ENCODE data around the gene NRARP. TPM values are rescaled to one million over a fixed set of nuclear protein-coding genes. Genes with fewer than 3 reads are reported as not detected.
A peak's percentile ranks its signal among the peaks of the same experiment; 100 is the strongest.

The NRARP gene
- total RNA-seq, 1 donor from 2014 or later, result 33.7 TPM

DNA sequence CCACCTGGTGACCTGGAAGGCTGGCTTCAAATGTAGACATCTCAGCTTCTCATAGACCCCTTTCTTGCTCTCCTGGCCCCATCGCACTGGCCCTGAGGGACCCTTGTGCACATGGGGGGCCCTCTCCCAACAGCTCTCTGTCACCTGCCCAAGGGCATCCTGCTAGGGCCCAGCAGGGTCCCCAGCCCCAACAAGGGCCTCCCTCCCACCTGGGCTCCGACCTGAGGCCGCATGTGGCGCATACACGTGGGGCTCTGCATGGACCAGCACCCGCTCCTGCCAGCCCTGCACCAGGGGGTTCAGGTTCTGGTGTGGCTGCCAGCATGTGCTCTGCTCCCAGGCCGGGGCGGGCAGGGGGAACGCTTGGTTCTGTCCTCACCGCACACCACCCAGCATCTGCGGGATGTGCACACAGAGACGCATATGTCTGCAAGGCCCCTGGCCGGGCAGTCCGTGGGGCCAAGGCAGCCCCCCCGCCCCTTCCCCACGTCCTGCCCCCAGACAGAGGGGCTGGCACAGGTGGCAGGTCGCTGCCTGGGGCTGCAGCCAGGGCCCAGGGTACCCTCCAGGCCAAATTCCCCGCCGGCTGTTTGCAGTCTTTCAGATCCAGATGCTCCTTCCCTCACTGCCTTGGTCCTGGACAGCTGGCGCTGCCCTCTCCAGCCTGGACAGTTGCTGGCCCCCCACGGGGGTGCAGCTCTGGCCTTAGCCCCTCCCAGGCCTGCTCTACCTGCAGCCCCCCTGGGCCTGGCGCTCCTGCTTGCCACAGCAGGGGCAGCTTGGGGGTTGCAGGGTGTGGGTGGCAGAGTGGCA lies 17.9 kb upstream of the NRARP start:
- H3K36me3 Mint-ChIP-seq (ENCODE audit: low read depth), result no peaks in the 10 kb centered on the region
- peaks cover 12% of the 10 kb centered on the region for H3K4me1 Mint-ChIP-seq
- DNase-seq (ENCODE audit: low read depth, low spot score), result no peak
- H3K27ac Mint-ChIP-seq (ENCODE audit: unreplicated experiment), result no peak overlapping the region
- no peaks in the 10 kb centered on the region for H3K9me3 Mint-ChIP-seq
- TF ChIP-seq, protein P1, sequence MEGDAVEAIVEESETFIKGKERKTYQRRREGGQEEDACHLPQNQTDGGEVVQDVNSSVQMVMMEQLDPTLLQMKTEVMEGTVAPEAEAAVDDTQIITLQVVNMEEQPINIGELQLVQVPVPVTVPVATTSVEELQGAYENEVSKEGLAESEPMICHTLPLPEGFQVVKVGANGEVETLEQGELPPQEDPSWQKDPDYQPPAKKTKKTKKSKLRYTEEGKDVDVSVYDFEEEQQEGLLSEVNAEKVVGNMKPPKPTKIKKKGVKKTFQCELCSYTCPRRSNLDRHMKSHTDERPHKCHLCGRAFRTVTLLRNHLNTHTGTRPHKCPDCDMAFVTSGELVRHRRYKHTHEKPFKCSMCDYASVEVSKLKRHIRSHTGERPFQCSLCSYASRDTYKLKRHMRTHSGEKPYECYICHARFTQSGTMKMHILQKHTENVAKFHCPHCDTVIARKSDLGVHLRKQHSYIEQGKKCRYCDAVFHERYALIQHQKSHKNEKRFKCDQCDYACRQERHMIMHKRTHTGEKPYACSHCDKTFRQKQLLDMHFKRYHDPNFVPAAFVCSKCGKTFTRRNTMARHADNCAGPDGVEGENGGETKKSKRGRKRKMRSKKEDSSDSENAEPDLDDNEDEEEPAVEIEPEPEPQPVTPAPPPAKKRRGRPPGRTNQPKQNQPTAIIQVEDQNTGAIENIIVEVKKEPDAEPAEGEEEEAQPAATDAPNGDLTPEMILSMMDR (conservative IDR thresholded peaks at IDR 0.05), result no peak
- H3K27me3 Mint-ChIP-seq (ENCODE audit: low read depth), result no peaks in the 10 kb centered on the region
- no peak overlapping the region for H3K4me3 Mint-ChIP-seq

DNA sequence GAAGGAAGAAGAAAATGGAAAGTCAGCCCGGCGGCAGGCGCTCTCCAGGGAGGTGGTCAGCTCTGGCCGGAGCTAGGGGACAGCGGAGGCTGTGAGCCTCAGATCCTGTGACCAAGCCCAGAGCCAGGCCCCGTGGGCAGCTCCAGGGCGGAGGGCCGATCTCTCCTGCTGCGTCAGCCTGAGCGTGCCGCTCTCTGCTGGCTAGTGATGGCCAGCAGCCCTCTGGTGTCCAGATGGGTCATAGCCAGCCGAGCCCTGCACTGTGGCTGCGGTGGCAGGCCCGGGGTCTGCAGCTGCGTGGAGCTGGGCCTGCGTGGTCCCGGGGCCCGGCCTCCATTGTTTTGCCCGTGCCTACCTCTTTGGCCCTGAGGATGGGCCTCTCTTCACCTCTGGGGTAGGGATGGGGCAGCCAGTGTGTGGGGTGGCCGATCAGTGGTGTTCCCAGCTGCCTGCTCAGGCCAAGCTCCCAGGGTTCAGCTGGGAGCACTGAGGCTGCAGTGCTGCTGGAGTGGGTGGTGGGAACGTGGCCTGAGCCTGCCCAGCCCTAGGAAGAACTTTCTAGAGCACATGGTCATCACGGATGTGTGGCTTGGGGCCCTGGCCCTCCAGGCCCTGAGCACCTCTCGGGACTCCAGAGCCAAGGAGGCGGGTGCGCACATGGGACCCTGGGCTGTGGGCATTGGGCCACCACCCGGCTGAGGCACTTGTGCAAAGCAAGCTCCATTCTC lies 17.1 kb upstream of the NRARP start:
- no peaks in the 10 kb centered on the region for H3K27me3 Mint-ChIP-seq (ENCODE audit: low read depth)
- peak overlapping the region; percentile 67 for H3K27ac Mint-ChIP-seq (ENCODE audit: unreplicated experiment)
- TF ChIP-seq, protein P1 (conservative IDR thresholded peaks at IDR 0.05), result no peak
- no peak for DNase-seq (ENCODE audit: low read depth, low spot score)
- peaks cover 13% of the 10 kb centered on the region for H3K4me1 Mint-ChIP-seq
- H3K9me3 Mint-ChIP-seq, result no peaks in the 10 kb centered on the region
- H3K36me3 Mint-ChIP-seq (ENCODE audit: low read depth), result no peaks in the 10 kb centered on the region
- peak overlapping the region; percentile 19 for H3K4me3 Mint-ChIP-seq

DNA sequence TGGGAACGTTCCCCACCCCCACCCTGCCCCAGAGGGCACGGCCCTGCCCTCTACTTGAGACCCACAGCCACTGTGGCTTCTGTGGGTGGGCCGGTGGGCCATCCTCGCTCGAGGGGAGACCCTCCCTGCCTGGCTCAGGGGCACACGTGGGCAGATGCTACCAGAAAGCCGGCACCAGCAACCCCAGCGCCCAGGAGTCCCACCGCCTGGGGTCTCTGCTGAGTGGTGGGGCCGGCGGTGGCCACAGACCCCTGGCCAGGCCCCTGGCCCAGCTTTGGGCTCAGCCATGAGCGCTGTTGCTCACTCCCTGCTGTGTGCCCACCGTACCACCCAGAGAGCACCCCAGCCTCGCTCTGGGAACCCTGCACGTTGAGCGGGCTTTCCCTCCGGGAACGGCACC lies 16.5 kb upstream of the NRARP start:
- no peaks in the 10 kb centered on the region for H3K27me3 Mint-ChIP-seq (ENCODE audit: low read depth)
- H3K4me1 Mint-ChIP-seq, result peaks cover 19% of the 10 kb centered on the region
- H3K4me3 Mint-ChIP-seq, result peak overlapping the region; percentile 19
- no peak for DNase-seq (ENCODE audit: low read depth, low spot score)
- no peaks in the 10 kb centered on the region for H3K9me3 Mint-ChIP-seq
- TF ChIP-seq, protein P1 (conservative IDR thresholded peaks at IDR 0.05), result no peak
- peak overlapping the region; percentile 67 for H3K27ac Mint-ChIP-seq (ENCODE audit: unreplicated experiment)
- no peaks in the 10 kb centered on the region for H3K36me3 Mint-ChIP-seq (ENCODE audit: low read depth)

DNA sequence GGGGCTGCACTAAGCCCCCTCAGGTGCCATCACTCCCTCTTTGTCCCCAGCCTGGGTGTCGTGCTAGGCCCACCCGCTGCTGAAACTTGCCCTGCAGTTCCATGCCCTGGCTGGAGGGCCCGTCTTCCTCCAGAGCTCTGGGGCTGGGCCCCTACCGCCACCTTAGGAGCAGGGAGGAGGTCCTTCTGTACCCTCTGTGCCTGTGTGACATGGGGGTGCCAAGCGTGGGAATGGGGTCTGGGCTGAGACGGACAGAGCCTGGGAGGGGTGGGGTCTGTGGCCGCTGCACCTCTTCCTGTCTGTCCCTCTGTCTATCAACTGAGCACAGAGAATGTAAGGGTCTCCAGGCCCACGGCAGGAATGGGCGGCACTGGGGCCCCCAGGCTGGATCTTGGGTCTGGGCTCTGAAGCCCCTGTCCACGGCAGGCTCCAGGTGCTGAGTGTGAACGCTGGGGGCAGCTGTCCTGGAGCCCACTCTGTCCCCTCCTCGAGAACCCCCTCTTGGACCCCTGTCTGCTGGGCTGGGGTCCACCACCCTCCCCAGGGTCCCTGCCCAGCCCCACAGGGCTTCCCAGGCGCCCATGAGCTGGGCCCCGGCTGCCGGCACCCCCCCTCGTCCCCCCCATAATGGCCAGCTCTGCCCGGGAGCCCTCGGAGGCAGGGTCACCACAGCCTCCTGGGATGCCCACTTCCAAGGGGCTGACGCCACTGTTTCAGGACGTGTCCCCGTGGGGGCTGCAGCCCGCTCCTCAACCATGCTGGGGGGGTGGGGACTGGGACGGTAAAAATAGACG lies 15.8 kb upstream of the NRARP start:
- TF ChIP-seq, protein P1 (conservative IDR thresholded peaks at IDR 0.05), result no peak
- Mint-ChIP-seq H3K9me3 (no peaks in the 10 kb centered on the region), H3K4me1 (peaks cover 22% of the 10 kb centered on the region), H3K4me3 (no peak overlapping the region), H3K27ac (ENCODE audit: unreplicated experiment) (no peak overlapping the region), H3K27me3 (ENCODE audit: low read depth) (no peaks in the 10 kb centered on the region), H3K36me3 (ENCODE audit: low read depth) (no peaks in the 10 kb centered on the region)
- no peak for DNase-seq (ENCODE audit: low read depth, low spot score)

DNA sequence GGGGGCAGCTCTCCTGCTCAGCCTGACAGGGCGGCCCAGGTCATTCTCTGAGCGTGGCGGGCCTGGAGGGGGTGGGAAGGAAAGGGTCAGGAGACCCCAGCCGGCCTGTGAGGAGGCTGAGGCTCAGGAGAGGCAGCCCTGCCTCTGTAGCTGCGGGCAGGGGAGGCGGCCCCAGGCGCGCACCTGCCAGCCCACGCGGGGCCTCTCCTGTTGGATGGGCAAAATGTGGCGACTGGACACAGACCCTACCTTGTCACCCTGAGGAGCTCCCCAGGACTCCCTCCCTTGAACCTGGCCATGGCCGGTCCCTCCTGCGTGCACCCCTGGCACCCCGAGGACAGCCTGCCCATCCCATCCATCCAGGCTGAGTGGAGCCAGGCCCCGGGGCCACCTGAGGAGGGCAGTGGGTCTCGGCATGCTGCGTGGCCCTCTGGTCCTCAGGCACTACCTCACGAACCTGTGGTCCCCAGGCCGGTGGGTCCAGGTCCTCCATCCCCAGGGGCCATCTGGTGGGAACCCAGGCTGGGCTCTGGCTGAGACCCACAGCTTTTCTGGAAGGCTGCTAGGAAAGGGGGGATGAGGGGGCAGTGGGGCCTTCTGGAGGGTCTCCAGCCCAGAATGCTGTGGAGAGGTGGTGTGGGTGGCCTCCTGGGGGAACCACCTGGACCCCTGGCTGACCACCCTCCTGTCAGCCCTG lies 15.1 kb upstream of the NRARP start:
- TF ChIP-seq, protein P1 (conservative IDR thresholded peaks at IDR 0.05), result no peak
- DNase-seq (ENCODE audit: low read depth, low spot score), result no peak
- no peaks in the 10 kb centered on the region for H3K36me3 Mint-ChIP-seq (ENCODE audit: low read depth)
- peaks cover 22% of the 10 kb centered on the region for H3K4me1 Mint-ChIP-seq
- no peaks in the 10 kb centered on the region for H3K9me3 Mint-ChIP-seq
- H3K4me3 Mint-ChIP-seq, result no peak overlapping the region
- H3K27me3 Mint-ChIP-seq (ENCODE audit: low read depth), result no peaks in the 10 kb centered on the region
- H3K27ac Mint-ChIP-seq (ENCODE audit: unreplicated experiment), result no peak overlapping the region
